Panc1 (cell line): ENCODE results near the gene EIF2B1. TPM values are rescaled to one million over a fixed set of nuclear protein-coding genes. Genes with fewer than 3 reads are reported as not detected.

Experiments used
- ATAC-seq: fragments of 200-7000 bp; cut with Tn5 transposase; 2 replicates; pipeline ENCODE4 v1.9.1; 2020; ENCODE audit warnings: mild to moderate bottlenecking, moderate library complexity
- BruUV-seq: library from RNA; stranded (reverse); fragments of 400-500 nt; replicated peaks from 2 replicates; lab custom pipeline; 2021; lab: Mats Ljungman, UMichigan
- CTCF ChIA-PET: fragments of 300-600 bp; sonication (Branson Sonifier 250); formaldehyde crosslinking; loops from one replicate; lab custom pipeline; 2022; ENCODE audit warnings: antibody characterized with exemption; lab: Charles Lee
- POLR2A ChIA-PET: fragments of 300-600 bp; sonication (Branson Sonifier 250); formaldehyde crosslinking; loops from one replicate; lab custom pipeline; 2022; ENCODE audit warnings: antibody characterized with exemption; lab: Charles Lee
- DNase-seq: peaks from one replicate; pipeline ENCODE4 v3.0.0-alpha.2; 2010; ENCODE audit warnings: low read depth, low spot score
- H3K27ac ChIP-seq: 2 replicates; pipeline ENCODE4 v1.5.1; 2011; ENCODE audit warnings: mild to moderate bottlenecking, low read length, inconsistent platforms
- H3K27me3 ChIP-seq: fragments of 200-500 bp; sonication (Bioruptor generic); 2 replicates; pipeline ENCODE4 v1.6.0; 2014; ENCODE audit warnings: low read length, inconsistent platforms; ENCODE audit not compliant: control insufficient read depth, insufficient read depth
- H3K36me3 ChIP-seq: fragments of 200-500 bp; sonication (Bioruptor generic); 2 replicates; pipeline ENCODE4 v1.5.1; 2014; ENCODE audit warnings: inconsistent platforms, mild to moderate bottlenecking, low read length, moderate library complexity; ENCODE audit not compliant: control insufficient read depth, insufficient read depth
- H3K4me1 ChIP-seq: 2 replicates; pipeline ENCODE4 v1.5.1; 2011; ENCODE audit warnings: inconsistent platforms, mild to moderate bottlenecking, low read length, moderate library complexity; ENCODE audit not compliant: control insufficient read depth, insufficient read depth
- H3K4me3 ChIP-seq, 2 experiments: 2 replicates each; pipeline ENCODE4 v1.5.1; 2011 to 2012; ENCODE audit warnings: low read depth in 2 of 2, low read length in 2 of 2, mild to moderate bottlenecking in 2 of 2, inconsistent platforms in 1 of 2, moderate library complexity in 1 of 2
- H3K9me3 ChIP-seq: fragments of 200-500 bp; sonication (Bioruptor generic); 2 replicates; pipeline ENCODE4 v1.5.1; 2014; ENCODE audit warnings: low read depth, mild to moderate bottlenecking, inconsistent platforms, low read length, moderate library complexity; ENCODE audit not compliant: control insufficient read depth, insufficient read depth
- CTCF ChIP-seq: fragments of 450-650 bp; IDR thresholded peaks from 2 replicates; pipeline ENCODE4 v1.5.1; 2017; ENCODE audit warnings: mild to moderate bottlenecking
- POLR2AphosphoS5 ChIP-seq: IDR thresholded peaks from 2 replicates; pipeline ENCODE4 v1.6.1; 2012; ENCODE audit warnings: mild to moderate bottlenecking, low read depth, low read length, moderate library complexity
- REST ChIP-seq, 2 experiments: IDR thresholded peaks; 2 replicates each; pipeline ENCODE4 v1.6.1; 2011 to 2012; ENCODE audit warnings: low read depth in 2 of 2, control low read depth in 1 of 2, low read length in 1 of 2, mild to moderate bottlenecking in 1 of 2, moderate library complexity in 1 of 2; ENCODE audit not compliant: insufficient read depth in 1 of 2
- SIN3A ChIP-seq: IDR thresholded peaks from 2 replicates; pipeline ENCODE4 v1.6.1; 2012; ENCODE audit warnings: low read depth, mild to moderate bottlenecking, low read length, moderate library complexity, borderline replicate concordance; ENCODE audit not compliant: insufficient read depth
- TCF7L2 ChIP-seq: IDR thresholded peaks from 2 replicates; pipeline ENCODE4 v1.6.1; 2011; ENCODE audit warnings: mild to moderate bottlenecking, low read depth, low read length, inconsistent platforms
- in situ Hi-C: cut with HindIII; loops from 2 replicates; pipeline ENCODE4 v1.10.0; 2016; ENCODE audit warnings: low sequenced_read_pairs, low pct_unique_long_range_greater_than_20kb
- intact Hi-C: fragments of 100-400 bp; cut with micrococcal nuclease; formaldehyde crosslinking; loops from one replicate; pipeline ENCODE4 v1.10.0; 2022; ENCODE audit not compliant: unreplicated experiment
- total RNA-seq: library from RNA; stranded (reverse); gene quantifications from one replicate; pipeline ENCODE4 v1.2.1, GENCODE V29; 2021; ENCODE audit not compliant: unreplicated experiment

EIF2B1 gene
- total RNA-seq, 1 experiment from 2014 or later: 49.4 TPM

- Histone ChIP-seq H3K9me3 (no peaks in the 10 kb centered on the region), H3K27ac (no peak overlapping the region), H3K27me3 (no peaks in the 10 kb centered on the region), H3K4me1 (no peaks in the 10 kb centered on the region), H3K36me3 (peaks cover 5% of the 10 kb centered on the region; the same call in 1 of the 2 replicates), H3K4me3 (no peak overlapping the region)
- DNase-seq (no peak), ATAC-seq (no peak)
- intact Hi-C loops: no loop called here
- CTCF ChIA-PET: no interaction called here
- BruUV-seq: no TSS peak
- POLR2A ChIA-PET: no interaction called here
- TF ChIP-seq TCF7L2 (no peak), REST (IDR thresholded peaks at IDR 0.05; ENCODE audit: insufficient read depth in 1 of 2, low read depth in 2 of 2, low read length in 1 of 2) (no peak), SIN3A (no peak), POLR2AphosphoS5 (no peak), CTCF (no peak)
- in situ Hi-C loops: no loop called here
Measured at GRCh38 chr12:123656392-123656791, 22.9 kb upstream of the EIF2B1 start.

- in situ Hi-C loops: no loop called here
- H3K4me3 ChIP-seq: no peak overlapping the region
- no peak overlapping the region for H3K27ac ChIP-seq
- peaks cover 5% of the 10 kb centered on the region; the same call in 1 of the 2 replicates for H3K36me3 ChIP-seq
- no peak for TF ChIP-seq SIN3A
- no peak for TF ChIP-seq POLR2AphosphoS5
- TF ChIP-seq TCF7L2: no peak
- TF ChIP-seq REST (IDR thresholded peaks at IDR 0.05; ENCODE audit: insufficient read depth in 1 of 2, low read depth in 2 of 2, low read length in 1 of 2): no peak
- TF ChIP-seq CTCF: no peak
- CTCF ChIA-PET: interaction anchor here (0.5 kb wide), 1 partner anchor 8 kb away, joined by 7 read pairs; no protein-coding TSS in a partner anchor
- H3K9me3 ChIP-seq: no peaks in the 10 kb centered on the region
- H3K27me3 ChIP-seq: no peaks in the 10 kb centered on the region
- BruUV-seq: no TSS peak
- intact Hi-C loops: no loop called here
- ATAC-seq: no peak
- no peak for DNase-seq
- POLR2A ChIA-PET: no interaction called here
- no peaks in the 10 kb centered on the region for H3K4me1 ChIP-seq
Measured at GRCh38 chr12:123655420-123655819, 21.9 kb upstream of the EIF2B1 start.
